Astrocyte (in vitro differentiated cells and primary cell): ENCODE results near the gene S100B.

Experiments used
- EZH2 ChIP-seq: IDR thresholded peaks from 2 replicates; pipeline ENCODE4 v1.6.1; 2012; ENCODE audit warnings: mild to moderate bottlenecking, low read length, inconsistent platforms; ENCODE audit not compliant: insufficient read depth
- TF ChIP-seq, protein P1 (sequence below): IDR thresholded peaks from 2 replicates; pipeline ENCODE4 v1.5.1; 2011; ENCODE audit warnings: low read depth, mild to moderate bottlenecking, inconsistent platforms, low read length, moderate library complexity; ENCODE audit not compliant: insufficient read depth

DNA sequence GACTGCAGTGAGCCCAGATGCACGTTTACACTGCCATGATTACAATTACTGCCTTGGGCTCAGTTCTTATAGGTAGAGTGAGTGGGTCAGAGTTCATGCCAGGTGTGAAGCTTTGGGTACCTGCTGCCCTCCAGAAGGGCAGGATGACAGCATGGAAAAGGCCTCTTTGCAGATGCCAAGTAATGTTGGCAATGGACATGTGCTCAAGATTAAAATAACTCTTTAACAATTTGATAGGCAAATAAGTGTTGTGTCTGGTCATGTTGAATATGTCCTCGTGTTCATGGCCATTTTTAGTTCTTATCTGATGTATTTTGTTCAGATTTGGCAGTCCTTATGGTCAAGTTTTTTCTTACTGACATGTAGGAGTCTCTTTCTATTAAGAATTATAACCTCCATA lies 34.8 kb downstream of the S100B start:
- TF ChIP-seq, protein P1, sequence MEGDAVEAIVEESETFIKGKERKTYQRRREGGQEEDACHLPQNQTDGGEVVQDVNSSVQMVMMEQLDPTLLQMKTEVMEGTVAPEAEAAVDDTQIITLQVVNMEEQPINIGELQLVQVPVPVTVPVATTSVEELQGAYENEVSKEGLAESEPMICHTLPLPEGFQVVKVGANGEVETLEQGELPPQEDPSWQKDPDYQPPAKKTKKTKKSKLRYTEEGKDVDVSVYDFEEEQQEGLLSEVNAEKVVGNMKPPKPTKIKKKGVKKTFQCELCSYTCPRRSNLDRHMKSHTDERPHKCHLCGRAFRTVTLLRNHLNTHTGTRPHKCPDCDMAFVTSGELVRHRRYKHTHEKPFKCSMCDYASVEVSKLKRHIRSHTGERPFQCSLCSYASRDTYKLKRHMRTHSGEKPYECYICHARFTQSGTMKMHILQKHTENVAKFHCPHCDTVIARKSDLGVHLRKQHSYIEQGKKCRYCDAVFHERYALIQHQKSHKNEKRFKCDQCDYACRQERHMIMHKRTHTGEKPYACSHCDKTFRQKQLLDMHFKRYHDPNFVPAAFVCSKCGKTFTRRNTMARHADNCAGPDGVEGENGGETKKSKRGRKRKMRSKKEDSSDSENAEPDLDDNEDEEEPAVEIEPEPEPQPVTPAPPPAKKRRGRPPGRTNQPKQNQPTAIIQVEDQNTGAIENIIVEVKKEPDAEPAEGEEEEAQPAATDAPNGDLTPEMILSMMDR, result no peak
- no peak for TF ChIP-seq EZH2
